ENCODE results near the gene NOMO2.
"Not testable (repeated sequence)": the region's sequence is repeated elsewhere in the genome, so short reads cannot be mapped to it uniquely, and the experiment has no call there.

- TF ChIP-seq, protein P1, sequence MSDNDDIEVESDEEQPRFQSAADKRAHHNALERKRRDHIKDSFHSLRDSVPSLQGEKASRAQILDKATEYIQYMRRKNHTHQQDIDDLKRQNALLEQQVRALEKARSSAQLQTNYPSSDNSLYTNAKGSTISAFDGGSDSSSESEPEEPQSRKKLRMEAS (IDR thresholded peaks at IDR 0.05): not testable (repeated sequence)
- TF ChIP-seq, protein P2, sequence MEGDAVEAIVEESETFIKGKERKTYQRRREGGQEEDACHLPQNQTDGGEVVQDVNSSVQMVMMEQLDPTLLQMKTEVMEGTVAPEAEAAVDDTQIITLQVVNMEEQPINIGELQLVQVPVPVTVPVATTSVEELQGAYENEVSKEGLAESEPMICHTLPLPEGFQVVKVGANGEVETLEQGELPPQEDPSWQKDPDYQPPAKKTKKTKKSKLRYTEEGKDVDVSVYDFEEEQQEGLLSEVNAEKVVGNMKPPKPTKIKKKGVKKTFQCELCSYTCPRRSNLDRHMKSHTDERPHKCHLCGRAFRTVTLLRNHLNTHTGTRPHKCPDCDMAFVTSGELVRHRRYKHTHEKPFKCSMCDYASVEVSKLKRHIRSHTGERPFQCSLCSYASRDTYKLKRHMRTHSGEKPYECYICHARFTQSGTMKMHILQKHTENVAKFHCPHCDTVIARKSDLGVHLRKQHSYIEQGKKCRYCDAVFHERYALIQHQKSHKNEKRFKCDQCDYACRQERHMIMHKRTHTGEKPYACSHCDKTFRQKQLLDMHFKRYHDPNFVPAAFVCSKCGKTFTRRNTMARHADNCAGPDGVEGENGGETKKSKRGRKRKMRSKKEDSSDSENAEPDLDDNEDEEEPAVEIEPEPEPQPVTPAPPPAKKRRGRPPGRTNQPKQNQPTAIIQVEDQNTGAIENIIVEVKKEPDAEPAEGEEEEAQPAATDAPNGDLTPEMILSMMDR (IDR thresholded peaks at IDR 0.05; ENCODE audit: low read depth, low read length, missing input control): not testable (repeated sequence)
- TF ChIP-seq NR2F2 (IDR thresholded peaks at IDR 0.05); EGR1 (IDR thresholded peaks at IDR 0.05; ENCODE audit: low read depth in 2 of 2); SP1 (IDR thresholded peaks at IDR 0.05); RAD21 (IDR thresholded peaks at IDR 0.05): not testable (repeated sequence)
Measured at GRCh38 chr16:18415827-18416226, 146.1 kb downstream of the NOMO2 start.

All from liver (tissue), 3 donors.